ENCODE data around the gene BMP6. TPM values are rescaled to one million over a fixed set of nuclear protein-coding genes. Genes with fewer than 3 reads are reported as not detected.

BMP6 gene
- total RNA-seq, 1 experiment from 2014 or later = 0.28 TPM

DNA sequence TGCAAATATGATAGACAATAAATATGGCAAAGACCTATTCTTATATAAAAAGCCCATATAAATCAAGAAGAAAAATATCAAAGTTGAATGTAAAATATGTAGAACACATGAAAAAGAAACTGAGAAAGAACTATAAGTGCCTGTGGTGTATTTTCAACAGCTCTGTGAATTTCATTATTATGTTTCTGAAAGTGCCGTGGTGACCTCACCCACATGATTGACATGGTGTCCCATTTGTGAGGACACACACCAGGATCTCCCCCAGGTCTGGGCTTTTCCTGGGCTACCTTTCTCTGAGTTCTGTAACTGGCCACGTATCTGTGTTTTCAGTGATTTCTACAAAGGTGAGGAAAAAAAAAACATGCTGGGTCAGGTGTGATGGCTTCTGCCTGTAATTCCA is 86.7 kb downstream of the BMP6 start:
- no peaks in the 10 kb centered on the region for H4K20me1 ChIP-seq (ENCODE audit: control insufficient read depth, insufficient read depth, insufficient read length)
- H4K5ac ChIP-seq (ENCODE audit: insufficient read length, low read depth, low read length) = no peak overlapping the region
- H3T11ph ChIP-seq (ENCODE audit: low read length) = no peak overlapping the region
- H3K4me2 ChIP-seq (ENCODE audit: insufficient read depth, insufficient read length, low read length) = no peak overlapping the region
- H3K23me2 ChIP-seq (ENCODE audit: insufficient read length, low read depth, low read length, poor library complexity, severe bottlenecking) = no peaks in the 10 kb centered on the region
- TF ChIP-seq, protein P1, sequence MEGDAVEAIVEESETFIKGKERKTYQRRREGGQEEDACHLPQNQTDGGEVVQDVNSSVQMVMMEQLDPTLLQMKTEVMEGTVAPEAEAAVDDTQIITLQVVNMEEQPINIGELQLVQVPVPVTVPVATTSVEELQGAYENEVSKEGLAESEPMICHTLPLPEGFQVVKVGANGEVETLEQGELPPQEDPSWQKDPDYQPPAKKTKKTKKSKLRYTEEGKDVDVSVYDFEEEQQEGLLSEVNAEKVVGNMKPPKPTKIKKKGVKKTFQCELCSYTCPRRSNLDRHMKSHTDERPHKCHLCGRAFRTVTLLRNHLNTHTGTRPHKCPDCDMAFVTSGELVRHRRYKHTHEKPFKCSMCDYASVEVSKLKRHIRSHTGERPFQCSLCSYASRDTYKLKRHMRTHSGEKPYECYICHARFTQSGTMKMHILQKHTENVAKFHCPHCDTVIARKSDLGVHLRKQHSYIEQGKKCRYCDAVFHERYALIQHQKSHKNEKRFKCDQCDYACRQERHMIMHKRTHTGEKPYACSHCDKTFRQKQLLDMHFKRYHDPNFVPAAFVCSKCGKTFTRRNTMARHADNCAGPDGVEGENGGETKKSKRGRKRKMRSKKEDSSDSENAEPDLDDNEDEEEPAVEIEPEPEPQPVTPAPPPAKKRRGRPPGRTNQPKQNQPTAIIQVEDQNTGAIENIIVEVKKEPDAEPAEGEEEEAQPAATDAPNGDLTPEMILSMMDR (conservative IDR thresholded peaks at IDR 0.05) = no peak
- H2BK120ac ChIP-seq (ENCODE audit: low read depth, low read length, poor library complexity, severe bottlenecking) = no peak overlapping the region
- H3K9ac ChIP-seq (ENCODE audit: extremely low read depth, insufficient read length, low read length) = no peak overlapping the region
- no peak overlapping the region for H2BK12ac ChIP-seq (ENCODE audit: insufficient read length, low read depth, low read length)
- no peak overlapping the region for H2BK20ac ChIP-seq (ENCODE audit: low read depth, low read length, poor library complexity, severe bottlenecking)
- no peaks in the 10 kb centered on the region for H3K27me3 ChIP-seq (ENCODE audit: insufficient read depth, low read length)
- H3K9me3 Mint-ChIP-seq = no peaks in the 10 kb centered on the region
- H3K4me1 Mint-ChIP-seq = no peaks in the 10 kb centered on the region
- H4K91ac ChIP-seq (ENCODE audit: insufficient read length, low read depth, low read length) = no peak overlapping the region
- no peak overlapping the region for H4K8ac ChIP-seq (replicated peaks; ENCODE audit: insufficient read length, low read depth, low read length)
- no peak overlapping the region for H2BK5ac ChIP-seq (ENCODE audit: insufficient read length, low read length)
- H3K23ac ChIP-seq (ENCODE audit: insufficient read length, low read depth, low read length) = no peak overlapping the region
- no peaks in the 10 kb centered on the region for H3K27me3 Mint-ChIP-seq (ENCODE audit: low read depth)
- no peak overlapping the region for H3K27ac Mint-ChIP-seq
- H2AFZ ChIP-seq (ENCODE audit: low read length) = no peak overlapping the region
- H2BK15ac ChIP-seq (ENCODE audit: low read depth, low read length) = no peak overlapping the region
- no peaks in the 10 kb centered on the region for H3K9me3 ChIP-seq (ENCODE audit: control insufficient read depth, low read depth, low read length)
- no peak overlapping the region for H3K4me3 Mint-ChIP-seq
- H3K18ac ChIP-seq (ENCODE audit: insufficient read length, low read depth, low read length) = no peak overlapping the region
- no peaks in the 10 kb centered on the region for H3K36me3 Mint-ChIP-seq (ENCODE audit: insufficient read depth in 1 of 3, low read depth in 3 of 3)
- no peak overlapping the region for H3K4ac ChIP-seq (ENCODE audit: low read depth, low read length)
- no peak for DNase-seq
- no peak overlapping the region for H3K14ac ChIP-seq (ENCODE audit: insufficient read depth, low read length)
- no peaks in the 10 kb centered on the region for H3K4me1 ChIP-seq (ENCODE audit: insufficient read depth, low read length)
- no peak overlapping the region for H3K56ac ChIP-seq (ENCODE audit: insufficient read length, low read depth, low read length)
- no peak overlapping the region for H3K27ac ChIP-seq (ENCODE audit: insufficient read length, low read depth, low read length)
- no peaks in the 10 kb centered on the region for H3K79me1 ChIP-seq (ENCODE audit: insufficient read depth, low read depth, low read length, poor library complexity, severe bottlenecking)
- WGBS (ENCODE audit: extremely low coverage, insufficient read length, low lambda C conversion rate) = no CpG with 5 or more reads among the region's 2 CpGs
- no peak overlapping the region for H2AK5ac ChIP-seq (ENCODE audit: insufficient read length, low read length)
- H3K79me2 ChIP-seq (ENCODE audit: insufficient read depth, low read length) = no peaks in the 10 kb centered on the region
